ENCODE measurements around the gene CLPSL1. TPM values are rescaled to one million over a fixed set of nuclear protein-coding genes. Genes with fewer than 3 reads are reported as not detected.

Gene CLPSL1
- total and polyA plus RNA-seq, 2 of the 4 experiments (the other 2 are of a cell fraction), result not detected

- ATAC-seq (ENCODE audit: low read depth), result no peak
- no peaks in the 10 kb centered on the region for H4K20me1 ChIP-seq (ENCODE audit: insufficient read depth, low read length)
- H2BK15ac ChIP-seq (ENCODE audit: low read depth, low read length), result no peak overlapping the region
- no peak overlapping the region for H2BK120ac ChIP-seq (ENCODE audit: low read depth, low read length)
- H3K18ac ChIP-seq (ENCODE audit: low read depth, low read length), result no peak overlapping the region
- no peak overlapping the region for H2BK5ac ChIP-seq (ENCODE audit: low read depth, low read length, poor library complexity, severe bottlenecking)
- peaks cover 50% of the 10 kb centered on the region for H3K27me3 ChIP-seq (ENCODE audit: control insufficient read depth, insufficient read depth, low read length)
- H3K9me3 ChIP-seq (ENCODE audit: control insufficient read depth, insufficient read depth, low read length), result peaks cover 2% of the 10 kb centered on the region; the same call in 1 of the 2 replicates
- TF ChIP-seq MAZ (IDR thresholded peaks at IDR 0.05; ENCODE audit: borderline replicate concordance, low read depth, low read length), result no peak
- TF ChIP-seq MXI1 (IDR thresholded peaks at IDR 0.05; ENCODE audit: borderline replicate concordance, low read depth, low read length), result no peak
- TF ChIP-seq FOS (IDR thresholded peaks at IDR 0.05; ENCODE audit: low read depth, low read length), result no peak
- TF ChIP-seq NFE2L2 (IDR thresholded peaks at IDR 0.05; ENCODE audit: low read depth, low read length), result no peak
- no peak for TF ChIP-seq RFX5 (IDR thresholded peaks at IDR 0.05; ENCODE audit: low read depth, low read length)
- H4K5ac ChIP-seq (ENCODE audit: low read depth, low read length), result no peak overlapping the region
- no peak overlapping the region for H3K4me3 ChIP-seq (ENCODE audit: insufficient read depth, low read depth, low read length)
- no peaks in the 10 kb centered on the region; the same call in 1 of the 2 replicates for H3K9me1 ChIP-seq (ENCODE audit: insufficient read depth, low read length)
- no peaks in the 10 kb centered on the region for H3K79me1 ChIP-seq (ENCODE audit: low read depth in 1 of 2, low read length in 2 of 2)
- H4K91ac ChIP-seq (ENCODE audit: insufficient read depth, low read depth, low read length), result no peak overlapping the region
- H3K14ac ChIP-seq (replicated peaks; ENCODE audit: low read depth, low read length), result no peak overlapping the region
- H3K9ac ChIP-seq (ENCODE audit: low read depth, low read length), result no peak overlapping the region
- BruUV-seq (replicated peaks), result no TSS peak
- H3K4me2 ChIP-seq (ENCODE audit: low read depth, low read length), result no peak overlapping the region
- no peak overlapping the region for H2AK5ac ChIP-seq (ENCODE audit: low read depth, low read length)
- H2BK20ac ChIP-seq (ENCODE audit: low read depth, low read length), result no peak overlapping the region
- CTCF ChIA-PET, result no interaction called here
- no peak overlapping the region for H2AK9ac ChIP-seq (replicated peaks; ENCODE audit: low read depth, low read length, poor library complexity)
- in situ Hi-C loops (cut with MboI; ENCODE audit: low sequenced_read_pairs), result no loop called here
- H3K23ac ChIP-seq (ENCODE audit: low read depth, low read length), result no peak overlapping the region
- intact Hi-C loops (cut with micrococcal nuclease), result no loop called here
- no CpG with 5 or more reads among the region's 2 CpGs for WGBS, 2 experiments (ENCODE audit: extremely low coverage in 2 of 2, insufficient read length in 1 of 2)
- DNase-seq, result no peak
- dilution Hi-C loops (cut with HindIII; ENCODE audit: low sequenced_read_pairs, unreplicated experiment), result no loop called here
- H3K36me3 ChIP-seq (ENCODE audit: control insufficient read depth, insufficient read depth, low read length), result no peaks in the 10 kb centered on the region
- H3K56ac ChIP-seq (ENCODE audit: extremely low read depth, insufficient read depth, low read length), result no peak overlapping the region
- no peaks in the 10 kb centered on the region for H3K4me1 ChIP-seq (ENCODE audit: control insufficient read depth, insufficient read depth, low read length)
- no peak overlapping the region for H4K8ac ChIP-seq (ENCODE audit: low read depth in 2 of 2, low read length in 2 of 2)
- no peak overlapping the region for H3K27ac ChIP-seq (ENCODE audit: insufficient read depth, low read length)
- no peak overlapping the region for H3K4ac ChIP-seq (ENCODE audit: low read depth, low read length)
- POLR2A ChIA-PET (ENCODE audit: unreplicated experiment), result no interaction called here
- no peak overlapping the region for H2AFZ ChIP-seq (replicated peaks; ENCODE audit: low read length, poor library complexity)
These were observed 3.4 kb downstream of the CLPSL1 start for GRCh38 chr6:35784200-35784599.
